SH-SY5Y (cell line): ENCODE measurements around the gene HOXB7.

Experiments used
- GATA2 ChIP-seq: IDR thresholded peaks from 2 replicates; pipeline ENCODE4 v1.6.1; 2011; ENCODE audit warnings: mild to moderate bottlenecking, low read depth, low read length
- GATA3 ChIP-seq: IDR thresholded peaks from 2 replicates; pipeline ENCODE4 v1.6.1; 2011; ENCODE audit warnings: low read depth, mild to moderate bottlenecking, low read length, moderate library complexity

DNA sequence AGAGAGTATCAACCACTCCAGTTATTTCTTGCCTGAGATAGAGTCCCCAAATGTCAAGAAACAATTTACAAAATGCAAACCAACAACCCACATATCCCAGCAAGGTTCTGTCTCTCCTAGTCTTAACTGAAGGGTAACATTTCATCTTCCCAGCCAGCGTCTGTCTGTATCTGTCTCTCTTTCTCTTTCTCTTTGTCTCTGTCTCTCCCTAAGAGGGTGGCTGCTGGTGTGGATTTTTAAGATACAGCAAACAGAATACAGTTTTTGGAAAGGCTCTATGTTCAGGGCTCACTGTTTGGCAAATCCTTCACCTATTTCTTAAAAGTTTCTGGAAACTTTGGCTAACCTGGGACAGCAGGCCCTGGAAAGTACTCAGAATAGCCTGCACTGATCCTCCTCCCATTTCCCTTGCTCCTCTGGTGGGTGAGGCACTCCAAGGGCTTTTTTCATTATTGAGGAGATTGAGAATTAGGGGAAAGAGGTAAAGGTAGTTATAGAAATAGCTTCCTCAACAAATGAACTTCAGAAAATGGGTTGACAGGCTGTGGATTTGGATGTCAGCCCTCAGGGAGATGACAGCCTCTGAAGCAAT, 38.9 kb downstream of the HOXB7 start:
- TF ChIP-seq GATA2 (no peak), GATA3 (no peak)
